Spleen (tissue), 11 donors: Measurements from ENCODE around the gene CAMTA1. TPM values are rescaled to one million over a fixed set of nuclear protein-coding genes. Genes with fewer than 3 reads are reported as not detected.

ENCODE experiments used
- DNase-seq: peaks from one replicate; pipeline ENCODE4 v3.0.0-alpha.2; 2020
- H3K27ac ChIP-seq, 8 donors: fragments of 200-600 bp; sonication (generic) in 7 of 8; 1 replicate in 4 of 8; 2 replicates in 4 of 8; pipeline versions ENCODE4 v1.5.0 to v1.8.0; 2016 to 2021; ENCODE audit warnings: inconsistent platforms in 4 of 8, mild to moderate bottlenecking in 4 of 8, moderate library complexity in 1 of 8
- H3K27me3 ChIP-seq, 7 donors: fragments of 200-600 bp; sonication (generic) in 6 of 7; replicated peaks in 1 of 7; 1 replicate in 4 of 7; 2 replicates in 3 of 7; pipeline versions ENCODE4 v1.5.0 to v1.8.0; 2016 to 2021; ENCODE audit warnings: inconsistent platforms in 3 of 7, mild to moderate bottlenecking in 1 of 7
- H3K36me3 ChIP-seq, 6 donors: fragments of 200-600 bp; sonication (generic) in 5 of 6; 1 replicate in 4 of 6; 2 replicates in 2 of 6; pipeline versions ENCODE4 v1.5.0 to v1.8.0; 2016 to 2021; ENCODE audit warnings: inconsistent platforms in 2 of 6
- H3K4me1 ChIP-seq, 6 donors: fragments of 200-600 bp; sonication (generic) in 5 of 6; 1 replicate in 3 of 6; 2 replicates in 3 of 6; pipeline versions ENCODE4 v1.5.0 to v1.8.0; 2016 to 2021; ENCODE audit warnings: inconsistent platforms in 3 of 6
- H3K4me3 ChIP-seq, 8 donors: fragments of 200-600 bp; sonication (generic) in 7 of 8; 1 replicate in 4 of 8; 2 replicates in 4 of 8; pipeline versions ENCODE4 v1.5.0 to v1.8.0; 2016 to 2021; ENCODE audit warnings: inconsistent platforms in 4 of 8, mild to moderate bottlenecking in 4 of 8, moderate library complexity in 2 of 8
- H3K9me3 ChIP-seq, 8 donors: fragments of 200-600 bp; sonication (generic) in 7 of 8; 1 replicate in 4 of 8; 2 replicates in 4 of 8; pipeline versions ENCODE4 v1.5.0 to v1.8.0; 2016 to 2021; ENCODE audit warnings: inconsistent platforms in 4 of 8
- CTCF ChIP-seq, 11 experiments: fragments of 200-600 bp in 7 of 11; fragments of 450-650 bp in 4 of 11; sonication (generic) in 4 of 11; IDR thresholded peaks in 8 of 11; conservative IDR thresholded peaks in 3 of 11; 1 replicate in 7 of 11; 2 replicates in 4 of 11; pipeline versions ENCODE4 v1.4.0 to v1.8.0; 2016 to 2021; ENCODE audit warnings: antibody characterized with exemption in 11 of 11, inconsistent platforms in 4 of 11, mild to moderate bottlenecking in 1 of 11
- POLR2A ChIP-seq, 3 donors: fragments of 450-650 bp; IDR thresholded peaks; one replicate each; pipeline ENCODE4 v1.5.1; 2017; ENCODE audit warnings: antibody characterized with exemption in 3 of 3, mild to moderate bottlenecking in 1 of 3
- POLR2AphosphoS5 ChIP-seq, 3 donors: sonication (generic); formaldehyde crosslinking; IDR thresholded peaks; one replicate each; pipeline ENCODE4 v1.5.1; 2017; ENCODE audit warnings: antibody characterized with exemption in 3 of 3
- WGBS, 5 donors: extraction: QIAGEN DNeasy Blood & Tissue Kit in 3 of 5; methylation state at CpG; one replicate each; pipeline versions ENCODE4 v1.1.5 to v1.1.7; 2013 to 2018; 5-methylcytosine and 5-hydroxymethylcytosine counted together
- intact Hi-C: fragments of 100-400 bp; cut with DNase I; formaldehyde crosslinking; loops from one replicate; pipeline ENCODE4 v1.15.0; 2023; ENCODE audit warnings: low total_unique reads
- polyA plus RNA-seq, 3 donors: library from polyadenylated mRNA; stranded (reverse); fragments of 200-250 nt; gene quantifications; one replicate each; pipeline ENCODE4 v1.2.1, GENCODE V29; 2013
- total RNA-seq, 7 donors: library from RNA; depleted of rRNA in 3 of 7; stranded (reverse); fragments of >200 nt in 3 of 7; fragmentation: NEBNext Ultra II Directional in 4 of 7; extraction: Animal tissue kit (Norgen Biotek cat#: 25700) in 4 of 7; gene quantifications; one replicate each; pipeline versions ENCODE4 v1.1.0 to v1.2.1, GENCODE V29; 2016 to 2021
- donor health status: healthy with polysubstance abuse.
- donor health status: DM: no; HTN: no; CAD: no; lungs with moderate emphysema.
- donor health status: DM: no; HTN: no; CAD: no.
- donor health status: Bipolar disorder and iron deficiency.
- donor health status: healthy.
- donor health status: DM: no; HTN: no; CAD: no.
- donor health status: DM: yes; HTN: yes; CAD: no.

Gene CAMTA1
- total and polyA plus RNA-seq, 10 donors: 53.0 to 106 (median 77.3) TPM

GRCh38 chr1:7388141-7388487 is 602.9 kb downstream of the CAMTA1 start:
- Histone ChIP-seq H3K9me3 (no peaks in the 10 kb centered on the region), H3K27ac (peak overlapping the region in 6 of 8 donors; percentile 19 to 80 (median 72)), H3K4me1 (peaks cover 8 to 37% (median 25%) of the 10 kb centered on the region in 6 donors), H3K27me3 (no peaks in the 10 kb centered on the region), H3K36me3 (no peaks in the 10 kb centered on the region), H3K4me3 (no peak overlapping the region)
- intact Hi-C loops: loop anchor here (5.0 kb wide), 1 partner anchor 44 kb away; no protein-coding TSS in a partner anchor
- DNase-seq: peak; percentile 87
- TF ChIP-seq POLR2AphosphoS5 (IDR thresholded peaks at IDR 0.05) (peak in 2 of 3 donors; percentile 61 to 62), POLR2A (IDR thresholded peaks at IDR 0.05) (no peak)
- WGBS, 5 donors: 32 to 86% (median 61%) methylated on average over 7 to 11 of the region's 11 CpGs

- Histone ChIP-seq H3K4me1 (peaks cover 8 to 37% (median 25%) of the 10 kb centered on the region in 6 donors), H3K27ac (peak overlapping the region; percentile 41 to 83 (median 72)), H3K27me3 (no peaks in the 10 kb centered on the region), H3K36me3 (no peaks in the 10 kb centered on the region), H3K4me3 (no peak overlapping the region), H3K9me3 (no peaks in the 10 kb centered on the region)
- intact Hi-C loops: loop anchor here (5.0 kb wide), 1 partner anchor 44 kb away; no protein-coding TSS in a partner anchor
- TF ChIP-seq POLR2AphosphoS5 (IDR thresholded peaks at IDR 0.05): peak in 2 of 3 donors; percentile 67 to 73
- TF ChIP-seq CTCF (IDR thresholded peaks at IDR 0.05 in 8 of 11, conservative IDR thresholded peaks at IDR 0.05 in 3 of 11): no peak
- no peak for TF ChIP-seq POLR2A (IDR thresholded peaks at IDR 0.05)
- DNase-seq: peak; percentile 87
- WGBS, 5 donors: 54 to 83% (median 66%) methylated on average over 16 to 19 of the region's 19 CpGs
These were observed 603.4 kb downstream of the CAMTA1 start for GRCh38 chr1:7388488-7389185.

- no peak for TF ChIP-seq CTCF (IDR thresholded peaks at IDR 0.05 in 8 of 11, conservative IDR thresholded peaks at IDR 0.05 in 3 of 11)
- TF ChIP-seq POLR2A (IDR thresholded peaks at IDR 0.05): no peak
- TF ChIP-seq POLR2AphosphoS5 (IDR thresholded peaks at IDR 0.05): peak in 1 of 3 donors; percentile 5
- WGBS, 5 donors: 41 to 58% (median 54%) methylated on average over 12 to 13 of the region's 13 CpGs
These were observed 604.1 kb downstream of the CAMTA1 start for GRCh38 chr1:7389201-7389905.

GRCh38 chr1:7389906-7390603 is 604.8 kb downstream of the CAMTA1 start:
- no peak overlapping the region for H3K4me3 ChIP-seq
- TF ChIP-seq CTCF (IDR thresholded peaks at IDR 0.05 in 8 of 11, conservative IDR thresholded peaks at IDR 0.05 in 3 of 11) (no peak), POLR2A (IDR thresholded peaks at IDR 0.05) (no peak), POLR2AphosphoS5 (IDR thresholded peaks at IDR 0.05) (no peak)
- H3K36me3 ChIP-seq: no peaks in the 10 kb centered on the region
- 73 to 92% (median 76%) methylated on average over 13 to 15 of the region's 15 CpGs for WGBS, 5 donors
- intact Hi-C loops: loop anchor here (5.0 kb wide), 1 partner anchor 42 kb away; no protein-coding TSS in a partner anchor
- peaks cover 0 to 2% (median under 1%) of the 10 kb centered on the region in 8 donors for H3K9me3 ChIP-seq
- H3K4me1 ChIP-seq: peaks cover 8 to 37% (median 25%) of the 10 kb centered on the region in 6 donors
- no peaks in the 10 kb centered on the region for H3K27me3 ChIP-seq
- peak overlapping the region; percentile 27 to 83 (median 72) for H3K27ac ChIP-seq
- peak; percentile 68 for DNase-seq

More at GRCh38 chr1:7389201-7389905, 604.1 kb downstream of the CAMTA1 start:
- H3K27ac ChIP-seq: peak overlapping the region; percentile 27 to 83 (median 72)
- H3K9me3 ChIP-seq: no peaks in the 10 kb centered on the region
- intact Hi-C loops: loop anchor here (5.0 kb wide), 1 partner anchor 43 kb away; no protein-coding TSS in a partner anchor
- no peaks in the 10 kb centered on the region for H3K27me3 ChIP-seq
- no peaks in the 10 kb centered on the region for H3K36me3 ChIP-seq
- H3K4me1 ChIP-seq: peaks cover 8 to 37% (median 25%) of the 10 kb centered on the region in 6 donors
- DNase-seq: peak; percentile 77
- no peak overlapping the region for H3K4me3 ChIP-seq
